Heart left ventricle (tissue), 13 donors: Measurements from ENCODE around the gene IL18BP.

ENCODE experiments used
- CTCF ChIP-seq, 12 donors: fragments of 200-600 bp; sonication (generic) in 4 of 12; IDR thresholded peaks; one replicate each; pipeline versions ENCODE4 v1.5.0 to v1.8.0; 2018 to 2022; ENCODE audit warnings: antibody characterized with exemption in 12 of 12, mild to moderate bottlenecking in 5 of 12
- POLR2A ChIP-seq, 2 donors: fragments of 450-650 bp; IDR thresholded peaks; one replicate each; pipeline ENCODE4 v1.6.1; 2017; ENCODE audit warnings: antibody characterized with exemption in 2 of 2, mild to moderate bottlenecking in 2 of 2, moderate library complexity in 2 of 2
- donor health status: ischemic (EF 13 %, LVEDD 7.1; RV severe dilation, severe dysfunction).
- donor health status: DM: no; HTN: yes; CAD: no.
- donor health status: DM: no; HTN: no; CAD: no.
- donor health status: ischemic (EF 25% LVEDD 6.9; RV normal size, moderate dysfunction).
- donor health status: ischemic (EF 25% LVEDD 5.7; RV mildly dilated, moderate dysfunction).
- donor health status: ischemic (EF 35%, LVEDD 5.7; RV mildly dilated, moderate dysfunction).
- donor health status: nonischemic (EF 11% LVEDD 7.7; RV severe dilation, severe dysfunction).
- donor health status: DM: yes; HTN: yes; CAD: no.
- donor health status: PGD.
- donor health status: ischemic (EF 29% LVEDD 5.4; RV normal size, mild dysfunction).
- donor health status: nonischemic (EF 23%, LVEDD 6.1; RV moderate dilation, normal function).

GRCh38 chr11:72008728-72009127 lies 10.0 kb downstream of the IL18BP start:
- TF ChIP-seq CTCF (IDR thresholded peaks at IDR 0.05) (no peak), POLR2A (IDR thresholded peaks at IDR 0.05) (no peak)
